Measurements from ENCODE around the gene SLC33A1. TPM values are rescaled to one million over a fixed set of nuclear protein-coding genes. Genes with fewer than 3 reads are reported as not detected.

The SLC33A1 gene
- total and polyA plus RNA-seq, 2 experiments from 2014 or later = 12.5 to 33.5 TPM

- Histone ChIP-seq H4K20me1 (replicated peaks; ENCODE audit: insufficient read depth) (no peaks in the 10 kb centered on the region), H3K4me2 (no peak overlapping the region)
These were observed 75.8 kb downstream of the SLC33A1 start for GRCh38 chr3:155778462-155778861.

GRCh38 chr3:155772801-155773200 is 81.4 kb downstream of the SLC33A1 start:
- no peak overlapping the region for H3K4me3 ChIP-seq
- H3K4me1 ChIP-seq (ENCODE audit: insufficient read depth) = no peaks in the 10 kb centered on the region
- no peak overlapping the region for H3K27ac ChIP-seq (ENCODE audit: low read depth)
- TF ChIP-seq, protein P1, sequence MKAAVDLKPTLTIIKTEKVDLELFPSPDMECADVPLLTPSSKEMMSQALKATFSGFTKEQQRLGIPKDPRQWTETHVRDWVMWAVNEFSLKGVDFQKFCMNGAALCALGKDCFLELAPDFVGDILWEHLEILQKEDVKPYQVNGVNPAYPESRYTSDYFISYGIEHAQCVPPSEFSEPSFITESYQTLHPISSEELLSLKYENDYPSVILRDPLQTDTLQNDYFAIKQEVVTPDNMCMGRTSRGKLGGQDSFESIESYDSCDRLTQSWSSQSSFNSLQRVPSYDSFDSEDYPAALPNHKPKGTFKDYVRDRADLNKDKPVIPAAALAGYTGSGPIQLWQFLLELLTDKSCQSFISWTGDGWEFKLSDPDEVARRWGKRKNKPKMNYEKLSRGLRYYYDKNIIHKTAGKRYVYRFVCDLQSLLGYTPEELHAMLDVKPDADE (IDR thresholded peaks at IDR 0.05) = no peak
- H3K4me2 ChIP-seq = no peak overlapping the region
- H3K4me3 Mint-ChIP-seq = no peak overlapping the region
- no peaks in the 10 kb centered on the region for H3F3A ChIP-seq (replicated peaks; ENCODE audit: low read depth)
- H4K20me1 ChIP-seq (replicated peaks; ENCODE audit: insufficient read depth) = no peaks in the 10 kb centered on the region
- peaks cover 30% of the 10 kb centered on the region for H3K36me3 Mint-ChIP-seq (ENCODE audit: low read depth)
- H3K9me3 Mint-ChIP-seq = peaks cover 24% of the 10 kb centered on the region
- H3K4me1 Mint-ChIP-seq = no peaks in the 10 kb centered on the region
- H3K27ac Mint-ChIP-seq = no peak overlapping the region
- no peak for DNase-seq (ENCODE audit: low spot score)
- no peak for ATAC-seq
- no peaks in the 10 kb centered on the region for H3K27me3 ChIP-seq (ENCODE audit: insufficient read depth)
- H3K9me2 ChIP-seq (ENCODE audit: insufficient read depth) = no peaks in the 10 kb centered on the region
- H3K36me3 ChIP-seq (ENCODE audit: insufficient read depth) = no peaks in the 10 kb centered on the region
- no peaks in the 10 kb centered on the region for H3K79me2 ChIP-seq (replicated peaks; ENCODE audit: insufficient read depth)
- H3K27me3 Mint-ChIP-seq (ENCODE audit: insufficient read depth, low read depth, poor library complexity) = no peaks in the 10 kb centered on the region
- H2AFZ ChIP-seq = no peak overlapping the region

More at GRCh38 chr3:155778462-155778861, 75.8 kb downstream of the SLC33A1 start:
- H2AFZ ChIP-seq = no peak overlapping the region
- H3K36me3 ChIP-seq (ENCODE audit: insufficient read depth) = no peaks in the 10 kb centered on the region
- no peaks in the 10 kb centered on the region for H3K9me2 ChIP-seq (ENCODE audit: insufficient read depth)
- H3K4me3 Mint-ChIP-seq = no peak overlapping the region
- H3K36me3 Mint-ChIP-seq (ENCODE audit: low read depth) = peaks cover 18% of the 10 kb centered on the region
- ATAC-seq (no peak), DNase-seq (ENCODE audit: low spot score) (no peak)
- no peak overlapping the region for H3K4me3 ChIP-seq
- no peaks in the 10 kb centered on the region for H3F3A ChIP-seq (replicated peaks; ENCODE audit: low read depth)
- TF ChIP-seq ZNF114 (CRISPR knock-in tag; IDR thresholded peaks at IDR 0.05) = no peak
- TF ChIP-seq EZH2phosphoT487 (IDR thresholded peaks at IDR 0.05; ENCODE audit: unreplicated experiment) = no peak
- TF ChIP-seq, protein P1 (IDR thresholded peaks at IDR 0.05) = no peak
- TF ChIP-seq ZNF331 (CRISPR knock-in tag; IDR thresholded peaks at IDR 0.05; ENCODE audit: low read depth) = no peak
- TF ChIP-seq POLR2AphosphoS5 (IDR thresholded peaks at IDR 0.05; ENCODE audit: low read depth) = no peak
- no peaks in the 10 kb centered on the region for H3K79me2 ChIP-seq (replicated peaks; ENCODE audit: insufficient read depth)
- H3K4me1 ChIP-seq (ENCODE audit: insufficient read depth) = no peaks in the 10 kb centered on the region
- no peaks in the 10 kb centered on the region for H3K27me3 Mint-ChIP-seq (ENCODE audit: insufficient read depth, low read depth, poor library complexity)
- peaks cover 5% of the 10 kb centered on the region; the same call in 2 of the 3 replicates for H3K4me1 Mint-ChIP-seq
- H3K9me3 Mint-ChIP-seq = peaks cover 5% of the 10 kb centered on the region
- H3K27ac ChIP-seq (ENCODE audit: low read depth) = no peak overlapping the region
- H3K27me3 ChIP-seq (ENCODE audit: insufficient read depth) = no peaks in the 10 kb centered on the region
- H3K27ac Mint-ChIP-seq = no peak overlapping the region

DNA sequence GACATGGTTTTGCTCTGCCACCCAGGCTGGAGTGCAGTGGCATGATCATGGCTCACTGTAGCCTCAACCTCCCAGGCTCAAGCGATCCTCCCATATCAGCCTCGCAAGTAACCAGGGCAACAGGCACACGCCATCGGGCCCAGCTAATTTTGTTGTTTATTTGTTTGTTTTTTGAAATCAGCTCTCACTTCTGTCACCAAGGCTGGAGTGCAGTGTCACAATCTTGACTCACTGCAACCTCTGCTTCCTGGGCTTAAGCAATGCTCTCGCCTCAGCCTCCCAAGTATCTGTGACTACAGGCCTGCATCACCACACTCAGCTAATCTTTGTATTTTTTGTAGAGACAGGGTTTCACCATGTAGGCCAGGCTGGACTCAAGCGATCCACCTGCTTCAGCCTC is 83.1 kb downstream of the SLC33A1 start:
- no peak for ATAC-seq
- DNase-seq (ENCODE audit: low spot score) = no peak
- H2AFZ ChIP-seq = no peak overlapping the region
- H3K27me3 ChIP-seq (ENCODE audit: insufficient read depth) = no peaks in the 10 kb centered on the region
- H3K79me2 ChIP-seq (replicated peaks; ENCODE audit: insufficient read depth) = no peaks in the 10 kb centered on the region
- H3K4me1 ChIP-seq (ENCODE audit: insufficient read depth) = no peaks in the 10 kb centered on the region
- no peak overlapping the region for H3K4me3 Mint-ChIP-seq
- no peaks in the 10 kb centered on the region for H3F3A ChIP-seq (replicated peaks; ENCODE audit: low read depth)
- H3K36me3 Mint-ChIP-seq (ENCODE audit: low read depth) = peaks cover 30% of the 10 kb centered on the region
- H3K36me3 ChIP-seq (ENCODE audit: insufficient read depth) = no peaks in the 10 kb centered on the region
- H3K27ac ChIP-seq (ENCODE audit: low read depth) = no peak overlapping the region
- no peaks in the 10 kb centered on the region for H4K20me1 ChIP-seq (replicated peaks; ENCODE audit: insufficient read depth)
- no peaks in the 10 kb centered on the region for H3K4me1 Mint-ChIP-seq
- H3K9me2 ChIP-seq (ENCODE audit: insufficient read depth) = no peaks in the 10 kb centered on the region
- H3K27ac Mint-ChIP-seq = no peak overlapping the region
- no peaks in the 10 kb centered on the region for H3K27me3 Mint-ChIP-seq (ENCODE audit: insufficient read depth, low read depth, poor library complexity)
- TF ChIP-seq REST (IDR thresholded peaks at IDR 0.05; ENCODE audit: unreplicated experiment) (no peak), NANOG (IDR thresholded peaks at IDR 0.05; ENCODE audit: borderline replicate concordance) (no peak), ZNF331 (CRISPR knock-in tag; IDR thresholded peaks at IDR 0.05; ENCODE audit: low read depth) (no peak), STAT1 (IDR thresholded peaks at IDR 0.05; ENCODE audit: unreplicated experiment) (no peak), JUNB (IDR thresholded peaks at IDR 0.05; ENCODE audit: unreplicated experiment) (no peak), ZNF114 (CRISPR knock-in tag; IDR thresholded peaks at IDR 0.05) (no peak), EZH2phosphoT487 (IDR thresholded peaks at IDR 0.05; ENCODE audit: unreplicated experiment) (no peak)
- TF ChIP-seq, protein P1 (IDR thresholded peaks at IDR 0.05) = no peak
- H3K9me3 Mint-ChIP-seq = peaks cover 24% of the 10 kb centered on the region
- no peak overlapping the region for H3K4me3 ChIP-seq
- no peak overlapping the region for H3K4me2 ChIP-seq

Data from GM23338 (cell line).